GM20431 (cell line): ENCODE results near the gene MRPS5.

Experiments used
- in situ Hi-C: fragments of 300-500 bp; cut with MseI, MboI; formaldehyde crosslinking; loops from one replicate; pipeline ENCODE4 v1.15.0; 2020; ENCODE audit warnings: low sequenced_read_pairs; ENCODE audit not compliant: unreplicated experiment

MRPS5 gene

GRCh38 chr2:95121407-95122196 is at the start of gene MRPS5:
Gene MRPS5, minus strand, starts transcription at chr2:95121808. Its CDS starts 17 bp downstream, at chr2:95121791.
- in situ Hi-C loops, result no loop called here

DNA sequence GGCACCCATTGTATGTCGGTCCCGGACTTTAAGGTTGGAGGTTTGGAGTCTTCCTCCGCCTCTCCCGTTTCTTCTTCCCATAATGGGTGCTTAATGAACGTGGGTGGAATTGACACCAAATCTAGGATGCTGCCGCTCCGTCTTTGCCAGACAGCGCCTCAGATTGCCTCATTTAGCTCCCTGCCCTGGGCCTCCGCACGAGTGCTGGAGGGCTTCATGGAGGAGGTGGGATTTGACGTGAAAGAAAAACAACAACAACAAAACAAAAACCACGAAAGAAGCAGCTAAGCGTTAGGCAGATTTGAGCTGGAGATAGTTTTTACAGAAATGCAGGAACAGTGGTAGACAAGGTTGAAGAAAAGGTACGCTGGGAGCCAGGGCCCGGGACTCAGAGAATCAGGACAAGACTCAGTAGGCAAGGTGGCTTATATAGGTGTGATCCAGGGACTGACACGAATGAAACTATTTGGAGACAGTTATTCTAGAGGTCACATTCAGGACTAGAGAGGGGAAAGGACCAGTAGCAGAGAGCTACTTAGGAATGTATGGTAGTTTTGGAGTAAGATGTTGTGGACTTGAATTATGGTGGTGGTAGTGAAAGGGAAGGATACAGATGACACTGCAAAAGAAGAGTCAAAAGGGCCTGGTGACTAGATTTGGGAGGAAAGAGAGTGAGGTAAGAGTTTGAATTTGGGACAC is 44.6 kb upstream of the MRPS5 start:
- in situ Hi-C loops, result no loop called here

GRCh38 chr2:95165371-95166064 is 43.9 kb upstream of the MRPS5 start, which contains the start of gene ZNF2:
Gene ZNF2, plus strand, starts transcription at chr2:95165809. Its CDS starts 10,418 bp downstream, at chr2:95176227.
- in situ Hi-C loops, result no loop called here

DNA sequence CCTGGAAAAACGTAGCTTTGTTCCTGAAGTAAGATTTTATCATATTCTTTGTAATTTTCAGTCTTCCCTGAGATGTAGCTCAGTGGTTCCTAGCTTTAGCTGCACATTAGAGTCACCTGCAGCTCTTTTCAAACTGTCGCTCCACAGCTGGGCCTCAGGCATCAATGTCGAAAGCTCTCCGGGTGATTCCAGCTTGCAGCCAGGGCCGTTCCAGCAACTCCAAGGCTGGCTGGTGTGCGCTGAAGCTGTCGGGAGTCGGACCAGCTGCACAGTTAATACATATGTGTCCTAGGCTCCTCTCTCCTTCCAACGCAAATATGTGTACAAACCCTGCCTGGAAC is 43.4 kb upstream of the MRPS5 start:
- in situ Hi-C loops, result no loop called here

DNA sequence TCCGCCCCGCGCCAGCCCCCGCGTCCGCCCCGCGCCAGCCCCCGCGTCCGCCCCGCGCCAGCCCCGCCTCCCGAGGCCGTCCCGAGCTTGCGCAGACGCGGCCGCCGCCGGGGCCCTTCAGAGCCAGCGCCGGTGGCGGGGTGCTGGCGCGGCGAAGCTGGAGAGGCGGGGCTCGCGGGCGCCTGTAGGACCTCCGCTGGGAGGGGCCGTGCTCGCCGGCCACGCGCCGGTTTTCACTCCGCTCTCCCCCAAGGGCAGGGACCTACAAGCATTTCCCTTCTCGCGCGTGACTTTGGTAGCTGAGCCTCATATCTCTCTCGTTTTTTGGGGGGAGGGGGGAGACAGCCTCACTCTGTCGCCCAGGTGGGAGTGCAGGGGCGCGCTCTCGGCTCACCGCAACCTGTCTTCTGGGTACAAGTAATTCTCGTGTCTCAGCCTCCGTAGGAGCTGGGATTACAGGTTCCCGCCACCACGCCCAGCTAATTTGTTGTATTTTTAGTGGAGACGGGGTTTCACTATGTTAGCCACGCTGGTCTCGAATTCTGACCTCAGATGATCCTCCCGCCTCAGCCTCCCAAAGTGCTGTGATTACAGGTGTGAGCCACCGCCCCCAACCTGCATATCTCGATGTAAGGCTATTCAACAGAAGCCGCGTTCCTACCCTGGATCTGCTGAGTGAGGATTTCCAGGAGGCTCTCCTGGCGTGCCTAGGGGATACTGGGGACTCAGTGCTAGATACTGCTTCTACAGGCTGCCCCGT is 38.3 kb upstream of the MRPS5 start, which contains the start of gene ZNF514:
ZNF514 (minus strand) TSS at position 159 of the 760 bp plus-strand sequence. CDS start 6,595 bp downstream, outside the sequence.
- in situ Hi-C loops, result no loop called here

- in situ Hi-C loops, result no loop called here
These were observed 37.4 kb upstream of the MRPS5 start for GRCh38 chr2:95158891-95159619.

DNA sequence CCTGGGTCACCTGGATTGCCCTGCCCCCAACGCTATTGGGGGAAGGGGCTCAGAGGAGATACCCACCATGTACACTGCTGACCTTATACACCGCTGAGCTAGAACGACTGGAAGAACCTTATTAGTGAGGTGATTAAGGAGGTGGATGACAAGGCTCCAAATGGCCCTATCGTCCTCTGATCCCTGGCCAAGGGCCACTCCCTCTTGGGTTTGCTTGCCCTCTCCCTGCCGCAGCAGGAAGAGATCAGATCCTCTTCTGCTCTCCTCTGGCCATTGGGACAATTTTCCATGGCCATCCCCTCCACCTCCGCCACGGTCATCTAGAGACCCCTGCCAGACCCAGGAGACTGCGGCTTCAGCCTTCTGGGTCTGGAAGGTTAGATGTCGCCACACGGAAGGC is 36.8 kb upstream of the MRPS5 start:
- in situ Hi-C loops, result no loop called here

GRCh38 chr2:95149397-95149984 is 27.9 kb upstream of the MRPS5 start:
- in situ Hi-C loops, result no loop called here

GRCh38 chr2:95143838-95144237 is 22.2 kb upstream of the MRPS5 start:
- in situ Hi-C loops, result no loop called here

DNA sequence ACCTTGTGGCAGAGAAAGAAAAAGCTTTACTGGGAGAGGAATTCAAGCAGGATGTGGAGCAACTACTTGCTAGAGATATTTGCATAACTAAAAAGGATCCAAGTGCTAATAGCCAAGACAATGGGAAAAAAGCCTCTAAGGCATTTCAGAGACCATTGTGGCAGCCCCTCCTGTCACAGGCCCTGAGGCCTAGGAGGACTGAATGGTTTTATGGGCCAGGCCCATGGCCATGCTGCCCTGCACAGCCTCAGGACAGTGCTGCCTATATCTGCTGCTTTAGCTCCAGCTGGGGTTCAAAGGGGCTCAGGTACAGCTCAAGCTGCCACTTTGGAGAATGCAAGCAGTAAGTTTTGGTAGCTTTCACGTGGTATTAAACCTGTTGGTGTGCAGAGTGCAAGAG is 17.1 kb upstream of the MRPS5 start:
- in situ Hi-C loops, result no loop called here

GRCh38 chr2:95122197-95122551 is 566 bp upstream of the MRPS5 start:
- in situ Hi-C loops, result no loop called here

GRCh38 chr2:95121093-95121406 is 558 bp downstream of the MRPS5 start:
- in situ Hi-C loops, result no loop called here

DNA sequence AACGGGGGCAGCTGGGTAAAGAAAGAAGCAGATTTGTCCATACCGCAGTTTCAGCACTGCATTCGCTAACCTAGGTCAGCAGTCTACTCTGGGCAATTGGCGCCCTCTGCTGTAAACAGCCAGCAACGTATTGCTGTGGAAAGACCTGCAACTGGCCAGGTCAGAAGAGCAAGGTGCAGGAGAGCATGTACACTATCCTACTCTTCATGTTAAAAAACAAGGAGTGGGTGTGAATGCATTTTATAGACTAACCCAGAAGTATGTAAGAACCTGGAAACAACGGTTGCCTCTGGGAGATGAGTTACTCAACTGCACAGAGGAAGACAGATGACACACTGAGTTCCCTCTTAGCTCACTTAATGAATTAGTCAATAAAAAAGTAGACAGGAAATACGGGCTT is 6.2 kb downstream of the MRPS5 start:
- in situ Hi-C loops, result no loop called here

DNA sequence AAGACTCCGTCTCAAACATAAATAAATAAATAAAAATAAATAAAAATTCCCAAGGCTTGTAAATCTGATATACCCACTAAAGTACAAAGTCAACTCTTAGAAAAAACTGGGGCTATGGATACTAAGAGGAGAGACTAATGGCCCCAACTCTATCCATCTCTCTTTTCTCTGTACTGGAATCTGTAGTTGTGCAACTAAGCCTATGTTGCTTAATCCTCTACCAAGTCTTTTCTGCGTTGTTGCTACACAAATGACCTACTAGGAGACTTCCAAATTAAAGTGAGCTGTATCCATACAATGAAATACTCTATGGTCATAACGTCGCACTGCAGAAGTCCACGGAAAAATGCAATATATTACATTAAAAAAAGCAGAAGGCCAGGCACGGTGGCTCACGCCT is 8.1 kb downstream of the MRPS5 start:
- in situ Hi-C loops, result no loop called here

DNA sequence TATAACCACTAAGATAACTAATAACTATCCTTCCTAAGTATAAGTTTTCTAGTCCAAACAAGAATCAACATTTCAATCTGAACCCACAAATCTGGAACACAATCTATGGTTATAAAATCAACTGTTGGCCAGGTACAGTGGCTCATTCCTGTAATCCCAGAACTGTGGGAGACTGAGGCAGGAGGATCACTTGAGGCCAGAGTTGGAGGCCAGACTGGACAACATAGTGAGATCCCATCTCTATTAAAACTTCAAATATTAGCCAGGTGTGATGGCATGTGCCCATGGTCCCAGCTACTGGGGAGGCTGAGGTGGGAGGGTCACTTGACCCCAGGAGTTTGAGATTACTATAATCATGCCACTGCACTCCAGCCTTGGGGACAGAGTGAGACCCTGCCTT is 11.2 kb downstream of the MRPS5 start:
- in situ Hi-C loops, result no loop called here

DNA sequence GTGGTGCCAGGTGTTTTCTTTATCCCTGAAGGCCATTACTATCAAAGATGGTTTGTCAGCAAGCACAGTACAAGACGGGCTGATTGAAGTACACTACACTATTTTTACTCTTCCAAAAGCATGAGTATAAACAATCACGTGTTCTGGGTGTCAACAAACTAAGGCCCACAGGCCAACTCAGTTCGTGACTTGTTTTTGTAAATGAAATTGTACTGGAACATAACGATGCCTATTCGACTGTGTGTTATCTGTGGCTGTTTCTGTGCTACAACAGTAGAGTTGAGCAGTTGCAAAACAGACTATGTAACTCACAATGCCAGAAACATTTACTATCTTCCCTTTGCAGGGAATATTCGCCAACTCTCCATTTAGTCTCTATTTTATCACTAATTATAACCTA is 12.3 kb downstream of the MRPS5 start:
- in situ Hi-C loops, result no loop called here

GRCh38 chr2:95106081-95106480 is 15.5 kb downstream of the MRPS5 start:
- in situ Hi-C loops, result no loop called here

DNA sequence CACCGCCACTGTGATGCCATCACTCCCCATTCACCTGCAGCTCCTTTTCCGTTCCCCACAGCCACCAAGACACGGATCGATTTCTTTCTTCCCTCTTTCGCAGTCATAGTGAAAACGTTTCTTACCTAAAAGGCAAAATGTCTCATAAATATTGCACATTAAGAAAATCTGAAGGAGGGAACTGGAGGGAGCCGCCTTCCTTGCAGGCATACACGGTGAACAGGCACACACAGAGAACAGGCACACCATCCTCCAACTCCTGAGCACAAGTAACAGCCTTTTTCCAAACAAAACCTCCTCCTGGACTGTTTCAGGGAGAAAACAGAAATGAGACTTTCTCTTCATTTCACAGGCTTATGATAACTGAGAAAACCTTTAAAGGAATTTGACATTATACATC is 17.0 kb downstream of the MRPS5 start:
- in situ Hi-C loops, result no loop called here

- in situ Hi-C loops, result no loop called here
These were observed 21.7 kb downstream of the MRPS5 start for GRCh38 chr2:95099910-95100309.
